SH-SY5Y (cell line): Measurements from ENCODE around the gene DNAJC7.

Source experiments
- GATA2 ChIP-seq: IDR thresholded peaks from 2 replicates; pipeline ENCODE4 v1.6.1; 2011; ENCODE audit warnings: mild to moderate bottlenecking, low read depth, low read length
- GATA3 ChIP-seq: IDR thresholded peaks from 2 replicates; pipeline ENCODE4 v1.6.1; 2011; ENCODE audit warnings: low read depth, mild to moderate bottlenecking, low read length, moderate library complexity

DNA sequence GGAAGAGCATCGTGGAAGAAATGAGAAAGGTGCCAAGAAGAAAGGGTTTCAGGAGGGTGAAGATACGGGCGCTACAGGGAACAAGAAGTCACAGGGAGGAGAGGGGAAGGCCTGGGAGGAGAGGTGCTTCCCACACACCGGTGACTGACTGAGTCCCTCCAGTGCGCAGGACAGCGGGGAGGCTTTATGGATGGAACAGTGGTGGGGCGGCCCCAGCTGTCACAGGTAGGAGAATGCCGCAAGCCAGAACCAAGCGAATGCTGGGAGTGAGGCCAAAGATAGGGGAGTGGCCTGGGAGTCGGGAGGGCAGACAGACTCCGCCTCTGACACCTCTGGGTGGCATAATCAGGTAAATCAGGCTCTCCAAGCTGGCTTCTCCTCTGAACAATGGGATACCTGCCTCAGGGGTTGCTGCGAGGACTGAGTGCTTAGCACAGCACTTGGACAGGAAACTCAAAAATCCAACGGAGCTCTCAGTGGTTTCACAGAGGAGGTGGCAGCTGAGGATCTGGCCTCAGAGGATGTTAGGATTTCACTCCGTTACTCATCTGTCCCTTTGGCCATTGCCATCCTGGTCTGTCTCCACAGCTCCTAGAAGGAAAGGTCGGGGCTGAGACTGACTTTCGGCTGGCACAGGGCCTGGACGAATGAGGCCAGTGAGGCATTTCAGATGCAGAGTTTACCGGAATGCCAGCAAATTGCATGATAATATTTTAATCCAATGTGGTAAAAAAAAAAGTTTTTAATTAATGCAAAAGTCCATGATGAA, 51.4 kb downstream of the DNAJC7 start:
- TF ChIP-seq GATA3 (no peak), GATA2 (no peak)
